Measurements from ENCODE around the gene EFCAB6.

Gene EFCAB6

DNA sequence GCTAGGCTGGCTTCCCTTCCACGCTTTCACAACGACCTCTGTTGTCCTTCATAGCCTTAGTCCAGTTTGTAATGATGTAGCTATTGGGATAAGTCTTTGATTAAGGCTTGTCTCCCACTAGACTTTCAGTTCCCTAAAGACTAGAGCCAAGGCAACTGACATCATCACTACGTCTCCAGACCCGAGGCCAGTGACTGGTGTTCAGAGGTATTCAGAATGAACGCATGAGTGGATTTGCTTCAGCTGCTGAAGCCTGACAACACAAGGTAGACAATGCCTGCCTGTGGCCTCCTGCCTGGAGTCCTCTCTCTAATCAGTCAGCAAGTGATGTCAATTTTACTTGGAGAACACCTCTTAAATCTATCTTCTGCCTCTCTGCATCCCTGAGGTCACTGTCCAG is 13.6 kb downstream of the EFCAB6 start:
- Histone ChIP-seq H3K9me3 (ENCODE audit: low read length) (no peaks in the 10 kb centered on the region), H3K27ac (ENCODE audit: low read depth, low read length, poor library complexity, severe bottlenecking) (no peak overlapping the region), H3K4me3 (ENCODE audit: low read depth, low read length, poor library complexity, severe bottlenecking) (no peak overlapping the region), H3F3A (ENCODE audit: insufficient read depth, low read length) (no peaks in the 10 kb centered on the region), H4K20me1 (ENCODE audit: insufficient read depth, low read length) (no peaks in the 10 kb centered on the region), H3K36me3 (ENCODE audit: insufficient read depth, low read length) (no peaks in the 10 kb centered on the region; the same call in 1 of the 2 replicates), H3K27me3 (ENCODE audit: insufficient read depth, low read length) (no peaks in the 10 kb centered on the region), H3K4me1 (ENCODE audit: insufficient read depth, low read length, severe bottlenecking) (no peaks in the 10 kb centered on the region), H2AFZ (ENCODE audit: low read length) (no peak overlapping the region), H3K4me2 (ENCODE audit: low read length) (no peak overlapping the region), H3K9me2 (ENCODE audit: low read depth, low read length) (no peaks in the 10 kb centered on the region), H3K79me2 (ENCODE audit: insufficient read depth, low read length) (no peaks in the 10 kb centered on the region), H3K9ac (ENCODE audit: low read length) (no peak overlapping the region)
- TF ChIP-seq EZH2 (IDR thresholded peaks at IDR 0.05; ENCODE audit: borderline replicate concordance, low read length) = no peak
- TF ChIP-seq, protein P1, sequence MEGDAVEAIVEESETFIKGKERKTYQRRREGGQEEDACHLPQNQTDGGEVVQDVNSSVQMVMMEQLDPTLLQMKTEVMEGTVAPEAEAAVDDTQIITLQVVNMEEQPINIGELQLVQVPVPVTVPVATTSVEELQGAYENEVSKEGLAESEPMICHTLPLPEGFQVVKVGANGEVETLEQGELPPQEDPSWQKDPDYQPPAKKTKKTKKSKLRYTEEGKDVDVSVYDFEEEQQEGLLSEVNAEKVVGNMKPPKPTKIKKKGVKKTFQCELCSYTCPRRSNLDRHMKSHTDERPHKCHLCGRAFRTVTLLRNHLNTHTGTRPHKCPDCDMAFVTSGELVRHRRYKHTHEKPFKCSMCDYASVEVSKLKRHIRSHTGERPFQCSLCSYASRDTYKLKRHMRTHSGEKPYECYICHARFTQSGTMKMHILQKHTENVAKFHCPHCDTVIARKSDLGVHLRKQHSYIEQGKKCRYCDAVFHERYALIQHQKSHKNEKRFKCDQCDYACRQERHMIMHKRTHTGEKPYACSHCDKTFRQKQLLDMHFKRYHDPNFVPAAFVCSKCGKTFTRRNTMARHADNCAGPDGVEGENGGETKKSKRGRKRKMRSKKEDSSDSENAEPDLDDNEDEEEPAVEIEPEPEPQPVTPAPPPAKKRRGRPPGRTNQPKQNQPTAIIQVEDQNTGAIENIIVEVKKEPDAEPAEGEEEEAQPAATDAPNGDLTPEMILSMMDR (IDR thresholded peaks at IDR 0.05; ENCODE audit: low read length) = no peak

DNA sequence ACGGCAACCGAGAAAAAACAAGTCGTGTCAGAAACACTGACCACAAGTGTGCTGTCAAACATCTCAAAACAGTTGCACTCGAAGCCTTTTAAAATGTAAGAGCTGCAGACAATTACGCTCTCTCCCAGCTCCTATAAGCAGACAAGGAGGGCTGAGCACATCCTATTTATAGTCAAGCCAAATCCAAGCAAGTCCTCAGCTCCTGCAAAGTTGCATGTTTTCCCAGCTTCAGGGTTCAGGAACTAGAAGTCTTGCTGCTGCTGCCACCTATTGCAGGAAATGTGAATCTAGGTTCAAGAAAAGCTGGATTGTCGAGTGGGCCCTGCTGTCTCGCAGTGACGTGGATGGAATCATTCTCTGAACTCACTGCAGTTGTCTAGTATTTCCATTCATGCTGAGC is 15.5 kb downstream of the EFCAB6 start:
- Histone ChIP-seq H3K36me3 (ENCODE audit: insufficient read depth, low read length) (no peaks in the 10 kb centered on the region; the same call in 1 of the 2 replicates), H3K4me1 (ENCODE audit: insufficient read depth, low read length, severe bottlenecking) (no peaks in the 10 kb centered on the region), H3K9me3 (ENCODE audit: low read length) (no peaks in the 10 kb centered on the region), H3K4me2 (ENCODE audit: low read length) (no peak overlapping the region), H3K9ac (ENCODE audit: low read length) (no peak overlapping the region), H3K9me2 (ENCODE audit: low read depth, low read length) (no peaks in the 10 kb centered on the region), H3K27ac (ENCODE audit: low read depth, low read length, poor library complexity, severe bottlenecking) (no peak overlapping the region), H3F3A (ENCODE audit: insufficient read depth, low read length) (no peaks in the 10 kb centered on the region), H3K79me2 (ENCODE audit: insufficient read depth, low read length) (no peaks in the 10 kb centered on the region), H3K27me3 (ENCODE audit: insufficient read depth, low read length) (no peaks in the 10 kb centered on the region), H4K20me1 (ENCODE audit: insufficient read depth, low read length) (no peaks in the 10 kb centered on the region), H3K4me3 (ENCODE audit: low read depth, low read length, poor library complexity, severe bottlenecking) (no peak overlapping the region), H2AFZ (ENCODE audit: low read length) (no peak overlapping the region)
- TF ChIP-seq, protein P1 (IDR thresholded peaks at IDR 0.05; ENCODE audit: low read length) = peak; percentile 17; the same call in 1 of the 2 replicates
- no peak for TF ChIP-seq EZH2 (IDR thresholded peaks at IDR 0.05; ENCODE audit: borderline replicate concordance, low read length)

DNA sequence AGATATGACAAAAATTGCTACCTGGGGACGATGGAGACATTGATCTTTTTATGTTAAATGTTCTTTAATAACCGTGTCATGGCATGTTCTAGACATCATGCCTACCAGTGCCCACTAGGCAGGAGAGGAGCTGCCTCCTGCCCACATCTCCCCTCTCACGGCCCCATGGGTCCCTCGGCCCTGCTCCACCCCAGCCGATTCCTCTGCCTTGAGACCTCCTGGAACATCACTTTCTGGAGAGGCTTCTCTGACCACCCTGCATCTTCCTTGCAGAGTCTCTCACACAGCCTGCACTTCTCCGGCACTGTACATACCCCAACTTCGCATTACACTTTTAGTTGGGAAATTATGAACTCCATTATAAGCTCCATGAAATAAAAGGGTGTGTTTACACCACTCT is 16.8 kb downstream of the EFCAB6 start:
- no peak overlapping the region for H3K27ac ChIP-seq (ENCODE audit: low read depth, low read length, poor library complexity, severe bottlenecking)
- no peaks in the 10 kb centered on the region for H3K9me2 ChIP-seq (ENCODE audit: low read depth, low read length)
- H3K27me3 ChIP-seq (ENCODE audit: insufficient read depth, low read length) = no peaks in the 10 kb centered on the region
- H3K4me2 ChIP-seq (ENCODE audit: low read length) = no peak overlapping the region
- no peak overlapping the region for H3K4me3 ChIP-seq (ENCODE audit: low read depth, low read length, poor library complexity, severe bottlenecking)
- no peak overlapping the region for H2AFZ ChIP-seq (ENCODE audit: low read length)
- H3F3A ChIP-seq (ENCODE audit: insufficient read depth, low read length) = no peaks in the 10 kb centered on the region
- no peak for TF ChIP-seq EZH2 (IDR thresholded peaks at IDR 0.05; ENCODE audit: borderline replicate concordance, low read length)
- TF ChIP-seq, protein P1 (IDR thresholded peaks at IDR 0.05; ENCODE audit: low read length) = no peak
- H3K36me3 ChIP-seq (ENCODE audit: insufficient read depth, low read length) = no peaks in the 10 kb centered on the region
- no peaks in the 10 kb centered on the region for H3K4me1 ChIP-seq (ENCODE audit: insufficient read depth, low read length, severe bottlenecking)
- H4K20me1 ChIP-seq (ENCODE audit: insufficient read depth, low read length) = no peaks in the 10 kb centered on the region
- no peaks in the 10 kb centered on the region for H3K9me3 ChIP-seq (ENCODE audit: low read length)
- no peaks in the 10 kb centered on the region for H3K79me2 ChIP-seq (ENCODE audit: insufficient read depth, low read length)
- H3K9ac ChIP-seq (ENCODE audit: low read length) = no peak overlapping the region
